ENCODE measurements around the gene IFT88.
"Not testable (repeated sequence)": the region's sequence is repeated elsewhere in the genome, so short reads cannot be mapped to it uniquely, and the experiment has no call there.

Gene IFT88

DNA sequence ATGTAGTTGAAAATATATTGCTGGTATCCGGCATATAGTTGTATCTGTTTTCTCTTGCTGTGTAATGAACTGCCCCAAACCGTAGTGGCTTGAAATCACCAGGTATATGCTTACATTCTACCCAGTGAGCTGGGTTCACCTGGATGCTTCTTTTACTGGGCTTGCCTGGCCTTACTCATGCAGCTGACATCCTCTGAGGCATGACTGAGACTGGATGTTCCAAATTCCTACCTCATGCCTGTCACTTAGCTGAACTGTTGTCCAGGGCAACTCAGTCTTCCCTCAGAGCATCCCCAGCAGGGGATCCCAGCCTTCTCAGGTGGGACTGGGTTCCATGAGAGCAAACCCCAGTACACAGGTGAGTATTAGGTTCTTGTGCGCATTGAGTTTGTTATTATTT is 66.8 kb downstream of the IFT88 start:
- no peak for DNase-seq

DNA sequence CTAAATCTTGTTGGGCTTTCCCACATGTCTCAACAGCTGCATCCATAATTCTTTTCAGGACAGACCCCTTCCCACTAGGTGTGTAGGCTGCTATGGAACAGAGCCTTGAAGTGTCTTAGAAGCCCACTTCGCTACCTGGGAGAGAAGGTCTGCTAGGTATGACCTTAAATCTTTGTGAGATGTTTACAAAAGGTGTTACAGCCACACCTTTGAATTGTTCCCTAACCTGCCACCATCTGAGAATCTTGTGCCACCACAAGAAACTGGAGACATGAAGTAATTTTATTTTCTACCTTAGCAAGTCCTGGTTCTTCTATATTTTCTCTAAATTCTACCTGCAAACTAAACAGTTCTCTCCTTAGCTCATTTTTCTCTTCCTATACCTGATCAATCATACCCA is 69.1 kb downstream of the IFT88 start:
- no peak for DNase-seq

DNA sequence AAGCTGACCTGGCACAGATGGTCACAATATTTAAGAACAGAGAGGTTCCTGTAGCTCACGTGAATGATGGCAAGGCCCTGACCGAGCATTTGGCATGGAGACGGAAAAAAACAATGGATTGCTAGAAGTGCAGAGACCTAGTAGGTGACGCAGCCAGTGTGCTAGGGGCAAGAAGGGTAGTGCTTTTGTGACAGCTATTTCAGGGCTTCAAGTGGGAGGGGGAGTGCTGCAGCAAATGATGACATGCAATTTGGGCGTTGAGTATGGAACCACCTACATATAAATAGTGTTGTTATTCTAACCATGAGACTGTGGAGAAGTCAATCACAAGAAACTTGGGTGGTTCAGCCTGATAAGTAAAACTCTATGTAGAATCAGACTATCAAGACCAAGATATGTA is 70.9 kb downstream of the IFT88 start:
- no peak for DNase-seq

DNA sequence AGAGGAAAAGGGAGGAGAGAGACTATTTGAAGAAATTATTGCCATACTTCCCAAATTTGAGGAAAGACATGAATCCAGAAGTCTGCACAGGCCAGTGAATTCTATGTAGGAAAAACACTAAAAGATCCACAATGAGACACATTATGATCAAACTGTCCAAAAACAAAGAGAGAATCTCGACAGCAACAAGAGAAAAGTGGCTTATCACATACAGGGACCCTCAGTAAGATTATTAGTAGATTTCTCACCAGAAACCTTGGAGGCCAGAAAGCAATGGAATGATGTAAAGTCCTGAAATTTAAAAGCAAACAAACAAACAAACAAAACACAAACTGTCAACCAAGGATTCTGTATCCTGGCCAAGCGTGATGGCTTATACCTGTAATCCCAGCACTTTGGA is 80.8 kb downstream of the IFT88 start:
- DNase-seq = no peak

DNA sequence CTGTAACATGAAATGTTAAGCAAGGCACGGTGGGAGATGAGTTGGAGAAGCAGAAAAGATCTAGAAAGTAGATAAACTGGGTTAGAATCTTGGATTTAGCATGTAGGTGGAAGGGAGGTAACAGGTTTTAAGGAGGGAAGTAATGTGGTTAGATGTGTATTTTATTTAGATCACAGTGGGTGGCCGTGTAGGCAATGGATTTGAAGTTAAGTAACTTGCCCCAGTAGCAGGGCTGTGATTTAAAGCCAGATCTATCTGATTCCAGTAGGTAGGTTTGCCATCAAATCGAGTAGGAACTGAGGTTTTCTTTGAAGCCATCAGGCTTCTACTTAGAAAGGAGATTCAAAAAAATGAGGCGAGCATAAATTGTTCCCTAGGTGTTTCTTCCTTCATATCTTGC is 86.0 kb downstream of the IFT88 start:
- no peak for DNase-seq

DNA sequence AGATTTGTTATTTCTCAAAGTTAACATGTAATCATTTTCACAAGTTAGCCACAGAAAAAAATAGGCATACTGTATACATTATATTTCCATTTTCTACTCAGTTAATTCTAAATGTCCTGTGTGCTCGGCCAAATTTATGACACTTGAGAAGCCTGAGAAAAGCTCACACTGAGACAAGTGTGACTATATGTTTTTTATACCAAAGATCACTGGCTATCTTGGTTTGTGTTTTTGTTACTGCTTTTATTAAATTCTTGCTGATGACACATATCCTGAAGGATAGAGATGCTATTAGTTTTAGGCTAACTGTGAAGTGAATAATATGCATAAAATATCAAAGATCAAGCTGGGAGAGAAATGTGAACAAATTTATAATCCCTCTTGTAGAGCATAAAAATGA is 87.2 kb downstream of the IFT88 start:
- no peak for DNase-seq

DNA sequence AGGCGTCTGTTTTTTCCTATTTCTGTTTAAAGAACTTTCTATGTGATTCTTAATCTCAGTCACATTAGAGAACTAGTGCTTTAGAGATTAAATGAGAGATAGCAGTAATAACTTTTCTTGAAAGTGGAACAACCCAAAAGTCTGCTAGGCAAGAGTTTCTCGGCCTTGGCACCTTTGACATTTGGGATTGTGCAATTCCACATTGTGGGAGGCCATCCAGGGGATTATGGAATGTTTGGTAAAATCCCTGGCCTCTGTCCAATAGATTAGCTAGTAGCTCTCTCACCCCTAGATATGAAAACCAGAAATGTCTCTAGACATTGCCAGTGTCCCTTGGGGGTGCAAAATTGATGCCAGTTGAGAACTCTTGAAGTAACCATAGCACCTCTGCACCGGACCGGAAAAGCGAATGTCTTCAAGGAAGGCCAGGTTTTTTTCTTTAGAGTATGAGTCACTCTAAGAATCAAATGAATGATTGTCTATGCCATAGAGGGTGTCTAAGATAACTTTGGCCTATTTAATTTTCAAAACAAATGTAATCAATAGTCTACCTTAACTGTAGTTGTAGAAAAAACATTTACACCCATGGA is 91.6 kb downstream of the IFT88 start:
- no peak for DNase-seq

DNA sequence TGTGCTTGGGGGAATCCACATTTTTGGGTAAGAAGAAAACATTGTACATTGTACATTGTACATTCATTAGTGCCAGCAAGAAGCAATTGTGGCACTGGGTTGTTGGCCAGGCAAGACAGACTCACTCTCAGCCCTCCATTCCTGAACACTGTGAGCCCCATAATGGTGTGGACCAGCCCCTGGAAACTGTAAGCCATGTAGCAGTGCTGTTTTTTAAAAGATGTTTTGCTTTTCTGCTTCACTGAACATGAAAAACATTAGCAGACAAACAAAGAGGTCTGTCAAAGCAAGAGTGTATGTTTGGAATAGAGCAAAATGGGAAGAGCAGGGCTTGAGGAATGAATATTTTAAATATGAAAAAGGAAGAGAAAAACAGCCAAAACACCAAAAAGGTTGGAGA is 97.4 kb downstream of the IFT88 start:
- DNase-seq = no peak

DNA sequence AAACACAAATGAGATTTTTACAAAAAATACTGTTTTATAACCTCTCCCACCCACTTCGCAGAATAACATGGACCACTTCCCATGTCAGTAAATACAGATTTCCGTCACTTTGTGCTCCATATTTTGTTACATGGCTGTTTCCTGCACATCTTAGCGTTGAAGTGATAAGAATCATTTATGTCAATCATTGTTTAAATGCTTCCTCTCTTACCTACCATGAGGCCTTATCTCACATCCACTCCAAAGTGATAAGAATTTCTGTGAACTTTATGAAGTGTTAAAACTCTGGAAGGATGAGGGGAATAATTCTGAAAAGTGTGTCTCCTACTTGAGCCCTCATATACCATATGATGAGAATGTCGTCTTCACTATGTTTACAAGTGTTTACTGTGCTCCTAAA is 100.0 kb downstream of the IFT88 start:
- no peak for DNase-seq

DNA sequence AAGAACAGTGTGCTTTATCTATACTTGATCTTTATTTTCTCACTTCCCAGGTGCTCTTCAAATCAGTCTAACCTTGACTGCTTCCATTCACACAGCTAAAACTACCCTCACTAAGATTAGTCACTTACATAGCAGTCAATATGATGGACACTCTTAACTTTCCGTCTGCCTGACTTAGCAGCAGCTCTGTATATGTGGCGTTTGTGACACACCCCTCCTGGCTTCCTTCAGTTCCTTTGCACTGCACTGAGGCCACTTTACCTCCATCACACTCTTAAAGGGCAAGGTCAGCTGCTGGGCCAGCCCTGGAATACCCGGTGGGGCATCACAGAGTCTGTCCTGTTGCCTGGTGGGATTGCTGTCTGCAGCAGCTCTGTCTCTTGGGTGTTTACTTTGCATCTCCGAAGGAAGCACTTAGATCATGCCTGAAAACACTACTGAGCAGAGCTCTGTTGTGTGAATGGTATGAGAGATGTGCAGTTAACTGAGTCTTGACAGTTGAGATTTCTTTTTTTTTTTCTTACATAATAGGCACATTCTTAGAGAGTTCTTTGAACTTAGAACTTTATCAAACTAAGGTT is 101.0 kb downstream of the IFT88 start:
- no peak for DNase-seq

DNA sequence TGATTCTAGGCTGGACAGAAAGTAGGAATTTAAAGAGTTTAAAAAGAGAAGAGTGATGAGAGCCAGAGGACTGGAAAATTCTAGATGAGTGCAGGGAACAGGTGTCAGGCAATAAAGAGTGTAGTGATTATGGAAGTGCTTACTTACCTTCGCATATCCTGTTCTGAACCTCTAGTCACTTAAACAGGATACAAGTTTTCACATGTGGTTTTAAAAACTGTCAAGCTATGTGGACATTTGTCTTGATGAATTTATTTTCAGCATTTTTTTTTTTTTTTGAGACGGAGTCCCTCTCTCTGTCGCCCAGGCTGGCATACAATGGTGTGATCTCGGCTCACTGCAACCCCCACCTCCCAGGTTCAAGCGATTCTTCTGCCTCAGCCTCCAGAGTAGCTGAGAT is 102.2 kb downstream of the IFT88 start:
- no peak for DNase-seq

DNA sequence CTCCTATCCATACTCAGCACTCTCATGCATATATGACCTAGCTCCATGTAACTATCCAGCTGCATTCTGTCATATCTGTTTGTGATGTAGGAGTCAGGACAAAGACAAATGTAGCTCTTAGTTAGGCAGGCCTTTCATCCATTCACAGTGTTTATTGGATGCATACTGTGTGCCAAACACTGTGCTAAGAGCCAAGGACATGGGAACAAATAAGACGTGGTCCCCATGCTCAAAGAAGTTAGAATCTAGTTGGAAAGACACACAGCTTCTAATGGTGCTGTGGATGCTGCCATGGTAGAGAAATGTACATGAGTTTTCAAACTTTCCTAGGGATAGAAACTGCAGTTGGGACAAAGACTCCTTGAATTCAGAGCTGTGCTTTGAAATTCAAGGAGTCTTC is 104.8 kb downstream of the IFT88 start:
- no peak for DNase-seq

DNA sequence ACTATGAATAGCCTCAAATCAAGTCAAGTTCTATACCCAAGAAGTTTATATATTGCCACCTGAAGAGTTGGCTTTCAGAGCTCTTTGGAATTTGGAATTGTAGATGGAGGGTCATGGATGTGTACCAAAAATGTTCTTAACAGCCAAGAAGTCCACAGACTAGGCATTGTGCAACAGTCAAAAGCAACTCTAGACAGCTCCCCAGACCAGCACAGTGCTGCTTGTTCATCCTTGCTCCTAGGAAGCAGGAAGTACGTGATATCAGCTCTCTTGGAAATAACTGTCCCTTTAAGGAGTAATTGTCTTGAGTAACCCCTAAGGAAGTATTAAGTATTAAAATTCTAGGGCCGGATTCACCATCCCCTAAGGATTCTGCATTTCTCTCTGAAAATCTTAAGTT is 105.8 kb downstream of the IFT88 start:
- DNase-seq = no peak

DNA sequence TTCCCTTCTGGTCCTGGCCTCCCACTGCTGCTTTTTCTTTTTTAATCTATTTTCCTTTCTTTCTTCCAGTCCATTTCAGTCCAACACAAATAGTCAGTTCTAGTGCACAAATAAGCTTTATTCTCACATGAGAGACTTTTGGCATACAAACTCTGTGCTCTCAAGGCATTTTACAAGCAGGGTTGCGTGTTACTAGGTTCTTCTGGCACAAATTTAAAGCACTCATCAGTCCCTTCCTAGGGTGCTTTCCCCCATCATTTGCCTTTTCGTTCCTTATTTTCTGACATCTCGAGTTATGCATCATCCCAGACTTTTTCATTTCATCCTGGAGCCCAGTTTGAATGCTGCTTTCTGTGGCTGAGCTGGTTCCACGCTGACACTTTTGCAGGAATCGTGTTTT is 106.8 kb downstream of the IFT88 start:
- DNase-seq = no peak

DNA sequence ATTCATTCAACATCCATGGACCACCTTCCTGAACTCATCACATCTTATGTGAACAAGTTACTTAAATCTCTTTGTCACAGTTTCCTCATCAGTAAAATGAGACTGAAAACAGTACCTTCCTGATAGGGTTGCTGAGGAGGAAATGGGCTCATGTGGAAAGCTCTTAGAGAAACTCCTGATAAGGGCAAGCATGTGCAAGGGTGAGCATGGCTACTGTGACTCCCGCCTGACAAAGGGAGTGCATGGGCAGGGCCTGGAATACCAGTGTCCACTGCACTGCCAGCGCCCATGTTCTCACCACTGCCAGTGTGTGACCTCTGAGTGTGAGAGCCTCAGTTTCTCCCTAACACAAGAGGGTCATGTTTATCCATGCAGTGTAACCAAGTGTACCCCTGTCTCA is 109.3 kb downstream of the IFT88 start:
- no peak for DNase-seq

DNA sequence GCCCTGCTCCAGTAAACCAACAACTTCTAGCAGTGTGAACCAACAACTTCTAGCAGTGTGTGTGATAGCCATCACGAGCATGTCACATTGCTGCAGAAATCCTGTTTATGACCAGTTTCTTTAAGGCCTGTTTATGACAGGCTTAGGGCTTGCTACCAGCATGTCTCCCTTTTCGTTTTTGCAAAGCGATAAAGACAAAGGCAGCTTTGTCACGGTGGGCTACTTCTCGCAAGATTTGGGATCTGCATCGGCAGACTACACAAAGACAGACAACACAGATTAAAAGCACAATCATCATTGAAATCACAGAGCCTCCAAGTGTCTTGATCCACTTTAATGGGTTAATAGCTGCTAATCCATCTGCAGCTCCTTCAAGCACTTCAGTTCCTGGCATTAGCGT is 111.6 kb downstream of the IFT88 start:
- DNase-seq = not testable (repeated sequence)

DNA sequence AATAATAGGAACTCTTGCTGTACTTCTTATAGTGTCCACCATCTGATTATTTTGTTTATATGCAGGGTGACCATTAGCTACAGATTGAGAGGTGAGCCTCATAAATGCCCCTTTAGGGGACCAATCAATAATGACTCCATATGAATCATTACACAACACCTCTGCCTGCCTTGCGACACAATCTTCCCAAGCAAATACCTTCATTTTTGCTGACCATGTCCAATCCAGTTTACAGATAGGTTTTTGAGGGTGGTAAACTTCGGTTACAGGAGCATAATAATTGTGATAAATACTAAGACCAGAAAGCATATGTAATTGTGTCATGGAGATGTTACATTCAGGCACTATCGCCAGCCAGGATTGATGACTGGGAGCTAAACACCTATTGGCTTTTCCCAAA is 112.9 kb downstream of the IFT88 start:
- no peak for DNase-seq

DNA sequence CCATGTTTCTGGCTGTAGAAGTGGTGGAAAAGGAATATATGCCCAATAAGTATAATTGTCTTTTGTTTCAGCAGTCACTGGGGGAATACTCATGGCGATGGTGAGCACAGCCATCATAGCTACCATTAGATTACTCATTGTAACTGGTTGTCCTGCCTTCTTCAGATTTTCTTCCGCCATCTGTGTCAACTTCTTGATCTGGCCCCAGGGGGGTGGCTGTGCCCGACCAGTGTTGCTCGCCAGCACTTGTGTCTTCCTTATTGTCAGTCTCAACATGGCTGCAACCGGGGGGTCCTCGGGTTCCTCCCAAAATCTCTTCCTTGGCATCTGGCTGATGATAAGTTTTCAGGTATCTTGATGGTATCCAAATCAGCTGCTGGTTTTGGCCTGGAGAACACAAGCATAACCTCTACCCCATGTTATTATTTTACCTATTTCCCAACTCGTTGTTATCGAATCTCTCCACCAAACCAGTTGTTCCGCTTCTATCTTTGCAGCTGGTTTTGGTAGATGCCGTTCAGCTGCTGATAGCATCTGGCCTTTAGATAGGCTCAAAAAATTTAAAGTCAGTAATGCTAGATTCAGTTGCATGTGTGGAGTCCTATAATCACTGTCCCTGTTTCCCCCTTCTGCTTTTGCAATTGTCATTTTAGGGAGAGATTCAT is 113.6 kb downstream of the IFT88 start:
- no peak for DNase-seq

DNA sequence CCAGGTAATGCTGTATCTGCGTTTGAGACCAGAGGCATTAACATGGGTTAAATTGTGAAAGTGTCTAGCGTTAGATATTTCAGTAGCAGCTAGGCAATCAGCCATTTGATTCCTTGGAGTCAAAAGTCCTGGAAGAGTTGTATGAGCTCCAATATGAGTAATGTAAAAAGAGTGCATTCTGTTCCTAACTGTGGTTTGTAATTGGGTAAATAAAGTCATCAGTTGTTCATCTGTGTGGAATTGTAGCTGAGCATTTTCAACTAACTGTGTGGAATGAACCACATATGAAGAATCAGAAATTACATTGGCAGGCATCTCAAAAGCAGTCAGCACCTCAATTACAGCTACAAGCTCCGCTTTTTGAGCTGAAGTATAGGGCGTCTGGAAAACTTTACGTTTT is 114.5 kb downstream of the IFT88 start:
- DNase-seq = not testable (repeated sequence)

DNA sequence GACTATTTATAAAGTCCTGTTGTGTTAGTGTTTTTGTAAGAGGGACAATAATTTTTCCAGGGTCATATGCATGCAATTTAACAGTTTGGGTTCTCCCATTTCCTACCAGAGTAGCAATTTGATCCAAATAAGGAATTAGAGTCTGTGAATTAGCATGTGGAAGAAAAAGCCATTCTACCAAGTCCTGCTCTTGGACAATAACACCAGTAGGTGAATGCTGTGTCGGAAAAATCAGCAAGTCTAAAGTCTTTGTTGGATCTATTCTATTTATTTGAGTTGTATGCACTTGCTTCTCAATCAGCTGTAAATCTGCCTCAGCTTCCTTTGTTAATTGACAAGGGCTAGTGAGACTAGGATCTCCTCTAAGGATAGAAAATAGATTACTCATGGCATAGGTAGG is 115.1 kb downstream of the IFT88 start:
- no peak for DNase-seq

DNA sequence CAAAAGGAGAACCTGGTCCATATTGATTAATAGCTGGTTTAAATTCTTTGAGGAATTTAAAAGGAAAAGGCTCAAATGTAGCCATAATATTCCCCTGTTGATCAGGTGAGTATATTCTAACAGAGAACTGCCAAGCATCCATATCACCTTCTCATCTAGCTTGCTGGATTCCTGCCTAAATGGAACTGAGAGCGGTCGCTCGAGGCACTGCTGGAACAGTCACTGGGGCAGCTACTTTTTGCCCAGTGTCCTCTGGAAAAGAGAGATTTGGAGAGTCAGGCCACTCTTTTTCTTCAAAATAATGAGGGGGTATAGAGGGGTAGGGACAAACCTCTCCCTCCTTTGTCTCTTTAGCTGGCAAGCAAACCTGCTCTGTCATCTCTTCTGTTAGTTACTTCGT is 117.1 kb downstream of the IFT88 start:
- no peak for DNase-seq

DNA sequence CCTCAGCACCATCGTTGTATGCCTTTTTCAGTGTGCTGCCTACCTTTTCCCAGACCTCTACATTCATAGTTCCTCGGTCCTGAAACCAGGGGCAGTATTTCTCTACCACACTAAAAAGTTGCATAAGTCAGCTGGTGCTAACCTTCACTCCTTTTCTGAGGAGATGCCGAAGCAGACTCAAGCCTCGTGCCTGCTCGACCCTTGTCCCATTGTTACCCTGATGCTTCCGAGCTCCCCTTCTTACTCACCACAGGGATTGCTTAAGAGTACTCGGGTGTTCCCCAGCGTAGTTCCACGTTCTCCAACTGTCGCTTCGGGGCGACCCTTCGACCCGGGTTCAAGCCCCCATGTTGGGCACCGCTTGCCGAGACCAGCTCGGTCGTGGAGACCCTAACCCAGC is 117.6 kb downstream of the IFT88 start:
- no peak for DNase-seq

DNA sequence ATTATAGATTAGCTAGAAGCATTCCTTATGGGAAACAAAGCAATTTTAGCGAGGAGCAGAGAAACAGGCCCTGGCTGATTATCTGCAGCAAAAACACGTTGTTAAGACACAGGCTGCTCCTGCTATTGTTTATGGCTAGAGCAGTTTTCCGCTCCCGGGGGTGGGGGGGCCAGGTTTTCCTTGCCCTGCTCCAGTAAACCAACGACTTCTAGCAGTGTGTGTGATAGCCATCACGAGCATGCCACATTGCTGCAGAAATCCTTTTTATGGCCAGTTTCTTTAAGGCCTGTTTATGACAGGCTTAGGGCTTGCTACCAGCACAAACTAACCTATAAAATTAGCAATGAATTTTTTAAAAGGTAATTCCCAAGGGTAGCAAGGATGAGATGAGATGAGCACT is 118.1 kb downstream of the IFT88 start:
- no peak for DNase-seq

DNA sequence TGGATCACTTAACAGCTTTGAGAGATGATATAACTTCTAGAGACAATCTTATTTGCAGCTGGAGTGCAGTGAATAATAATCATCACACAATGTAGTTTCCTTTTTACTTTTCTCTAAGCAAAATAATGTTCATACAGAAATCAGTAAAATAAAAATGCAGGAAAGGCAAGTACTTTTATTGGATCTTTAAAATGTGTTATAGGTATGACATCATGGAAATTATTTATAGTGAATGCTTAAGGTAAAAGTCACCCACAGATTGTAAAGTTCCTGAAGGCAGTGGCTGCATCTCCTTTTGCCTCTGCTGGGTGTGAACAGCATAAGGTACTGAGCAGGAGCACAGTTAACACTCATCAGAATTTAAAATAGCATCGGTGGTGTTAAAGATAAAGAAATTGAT is 119.2 kb downstream of the IFT88 start:
- no peak for DNase-seq

Measured in activated CD4-positive, alpha-beta T cell treated with anti-CD3 and anti-CD28 coated beads for 4 hours (primary cell).